ENCODE results near the gene CDK18.

The CDK18 gene

DNA sequence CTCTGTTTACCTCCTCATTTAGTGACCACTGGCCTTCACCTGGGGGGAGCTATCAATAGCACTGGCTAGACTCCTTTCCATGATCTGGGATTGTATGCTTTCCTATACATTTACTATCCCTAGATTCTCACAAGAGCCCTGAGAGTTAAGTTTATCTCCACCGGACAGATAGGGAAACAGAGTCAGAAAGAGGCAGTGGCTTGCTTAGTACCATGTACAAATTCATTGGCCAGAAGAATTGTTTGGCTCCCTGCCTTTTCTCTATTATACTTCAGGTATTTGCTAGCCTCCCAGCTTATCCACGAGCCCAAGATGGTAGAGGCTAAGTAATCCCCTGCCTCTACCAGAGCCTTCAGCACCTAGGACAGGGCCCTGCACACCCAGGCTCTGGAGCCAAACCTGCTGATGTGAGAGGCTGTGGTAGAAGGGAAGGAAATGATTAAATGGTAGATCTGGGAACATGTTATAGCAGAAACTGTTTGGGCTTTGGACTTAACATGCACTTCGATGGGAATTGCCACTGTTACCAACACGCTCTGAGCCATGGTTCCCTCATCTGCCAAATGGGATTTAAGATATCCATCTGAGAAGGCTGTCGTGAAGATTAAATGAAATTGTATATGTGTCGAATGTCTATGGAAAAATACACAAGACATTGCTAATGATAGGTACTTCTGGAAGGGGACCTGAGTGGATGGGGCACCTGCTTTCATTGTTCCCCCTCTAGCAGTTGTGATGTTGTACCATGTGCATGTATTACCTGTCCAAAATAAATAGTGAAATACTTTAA, 45.5 kb upstream of the CDK18 start:
- TF ChIP-seq, protein P1, sequence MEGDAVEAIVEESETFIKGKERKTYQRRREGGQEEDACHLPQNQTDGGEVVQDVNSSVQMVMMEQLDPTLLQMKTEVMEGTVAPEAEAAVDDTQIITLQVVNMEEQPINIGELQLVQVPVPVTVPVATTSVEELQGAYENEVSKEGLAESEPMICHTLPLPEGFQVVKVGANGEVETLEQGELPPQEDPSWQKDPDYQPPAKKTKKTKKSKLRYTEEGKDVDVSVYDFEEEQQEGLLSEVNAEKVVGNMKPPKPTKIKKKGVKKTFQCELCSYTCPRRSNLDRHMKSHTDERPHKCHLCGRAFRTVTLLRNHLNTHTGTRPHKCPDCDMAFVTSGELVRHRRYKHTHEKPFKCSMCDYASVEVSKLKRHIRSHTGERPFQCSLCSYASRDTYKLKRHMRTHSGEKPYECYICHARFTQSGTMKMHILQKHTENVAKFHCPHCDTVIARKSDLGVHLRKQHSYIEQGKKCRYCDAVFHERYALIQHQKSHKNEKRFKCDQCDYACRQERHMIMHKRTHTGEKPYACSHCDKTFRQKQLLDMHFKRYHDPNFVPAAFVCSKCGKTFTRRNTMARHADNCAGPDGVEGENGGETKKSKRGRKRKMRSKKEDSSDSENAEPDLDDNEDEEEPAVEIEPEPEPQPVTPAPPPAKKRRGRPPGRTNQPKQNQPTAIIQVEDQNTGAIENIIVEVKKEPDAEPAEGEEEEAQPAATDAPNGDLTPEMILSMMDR (IDR thresholded peaks at IDR 0.05; ENCODE audit: control insufficient read depth, insufficient read depth, low read depth, low read length, missing control alignments), result no peak
- DNase-seq (ENCODE audit: low read depth), result no peak
- H3K4me3 ChIP-seq (ENCODE audit: control insufficient read depth, low read depth, low read length), result no peak overlapping the region

GRCh38 chr1:205465392-205465791, 39.1 kb upstream of the CDK18 start:
- no peak for DNase-seq (ENCODE audit: low read depth)
- no peak overlapping the region for H3K4me3 ChIP-seq (ENCODE audit: control insufficient read depth, low read depth, low read length)
- TF ChIP-seq, protein P1 (IDR thresholded peaks at IDR 0.05; ENCODE audit: control insufficient read depth, insufficient read depth, low read depth, low read length, missing control alignments), result no peak

- no peak overlapping the region for H3K4me3 ChIP-seq (ENCODE audit: control insufficient read depth, low read depth, low read length)
- no peak for DNase-seq (ENCODE audit: low read depth)
- TF ChIP-seq, protein P1 (IDR thresholded peaks at IDR 0.05; ENCODE audit: control insufficient read depth, insufficient read depth, low read depth, low read length, missing control alignments), result no peak
Observed at GRCh38 chr1:205466595-205467220, 37.8 kb upstream of the CDK18 start.

DNA sequence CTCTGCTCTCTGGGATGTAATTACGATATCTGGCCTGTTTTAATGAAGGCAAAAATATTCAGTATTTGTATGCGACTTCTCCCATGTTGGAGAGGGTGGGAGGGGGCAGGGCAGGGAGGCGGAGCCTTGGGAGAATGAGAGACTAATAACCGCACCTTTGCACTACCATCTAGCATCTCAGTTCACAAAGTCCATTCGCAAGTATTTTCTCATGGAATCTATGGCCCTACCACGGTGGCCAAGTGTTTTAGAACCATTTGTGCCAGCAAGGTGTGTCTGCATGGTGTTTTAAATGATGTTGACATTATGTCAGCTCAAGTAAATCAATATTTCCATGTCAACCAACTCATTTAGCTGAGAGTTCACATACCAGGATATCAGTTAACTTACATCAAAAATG, 34.3 kb upstream of the CDK18 start:
- no peak for DNase-seq (ENCODE audit: low read depth)
- TF ChIP-seq, protein P1 (IDR thresholded peaks at IDR 0.05; ENCODE audit: control insufficient read depth, insufficient read depth, low read depth, low read length, missing control alignments), result no peak
- no peak overlapping the region for H3K4me3 ChIP-seq (ENCODE audit: control insufficient read depth, low read depth, low read length)

DNA sequence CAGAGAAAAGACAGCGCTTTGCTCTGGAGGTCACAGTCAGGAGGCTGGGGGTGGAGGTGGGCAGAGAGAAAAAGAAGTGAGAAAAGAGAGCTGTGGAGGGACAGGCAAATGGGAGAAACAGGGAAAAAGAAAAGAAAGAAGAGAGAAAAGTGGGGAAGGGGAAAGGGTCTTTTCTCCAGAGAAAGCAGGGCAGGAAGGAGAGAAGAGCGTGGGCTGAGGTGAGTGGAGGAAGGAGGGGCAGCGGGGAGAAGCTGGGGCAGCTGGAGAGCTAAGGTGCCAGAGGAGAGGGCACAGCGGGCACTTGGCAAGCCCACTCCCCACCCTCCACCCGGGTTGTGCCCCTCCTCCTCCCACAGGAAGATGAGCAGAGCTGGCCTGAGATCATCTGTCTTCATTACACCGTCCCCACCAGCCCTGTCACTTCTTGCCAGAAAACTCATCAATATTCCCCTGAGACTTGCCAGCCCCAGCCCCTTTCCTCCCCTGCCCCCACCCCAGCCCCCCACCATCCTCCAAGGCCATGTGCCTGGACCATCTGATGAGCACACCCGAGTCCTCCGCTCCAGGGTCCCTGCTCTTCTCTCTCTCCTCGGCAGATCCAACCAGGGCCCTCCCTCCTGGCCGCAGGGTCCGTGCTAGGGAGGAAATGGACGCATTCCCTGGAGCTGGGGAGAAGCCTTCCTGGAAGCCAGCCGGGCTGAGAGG, 31.6 kb upstream of the CDK18 start:
- no peak overlapping the region for H3K4me3 ChIP-seq (ENCODE audit: control insufficient read depth, low read depth, low read length)
- TF ChIP-seq, protein P1 (IDR thresholded peaks at IDR 0.05; ENCODE audit: control insufficient read depth, insufficient read depth, low read depth, low read length, missing control alignments), result no peak
- DNase-seq (ENCODE audit: low read depth), result no peak

GRCh38 chr1:205473475-205473874, 31.0 kb upstream of the CDK18 start:
- TF ChIP-seq, protein P1 (IDR thresholded peaks at IDR 0.05; ENCODE audit: control insufficient read depth, insufficient read depth, low read depth, low read length, missing control alignments), result no peak
- H3K4me3 ChIP-seq (ENCODE audit: control insufficient read depth, low read depth, low read length), result no peak overlapping the region

More at GRCh38 chr1:205473475-205473874, 31.0 kb upstream of the CDK18 start:
- DNase-seq (ENCODE audit: low read depth), result no peak
